Measurements from ENCODE around the gene TEX101. TPM values are rescaled to one million over a fixed set of nuclear protein-coding genes. Genes with fewer than 3 reads are reported as not detected.

TEX101 gene
- total RNA-seq, 1 donor from 2014 or later = not detected

DNA sequence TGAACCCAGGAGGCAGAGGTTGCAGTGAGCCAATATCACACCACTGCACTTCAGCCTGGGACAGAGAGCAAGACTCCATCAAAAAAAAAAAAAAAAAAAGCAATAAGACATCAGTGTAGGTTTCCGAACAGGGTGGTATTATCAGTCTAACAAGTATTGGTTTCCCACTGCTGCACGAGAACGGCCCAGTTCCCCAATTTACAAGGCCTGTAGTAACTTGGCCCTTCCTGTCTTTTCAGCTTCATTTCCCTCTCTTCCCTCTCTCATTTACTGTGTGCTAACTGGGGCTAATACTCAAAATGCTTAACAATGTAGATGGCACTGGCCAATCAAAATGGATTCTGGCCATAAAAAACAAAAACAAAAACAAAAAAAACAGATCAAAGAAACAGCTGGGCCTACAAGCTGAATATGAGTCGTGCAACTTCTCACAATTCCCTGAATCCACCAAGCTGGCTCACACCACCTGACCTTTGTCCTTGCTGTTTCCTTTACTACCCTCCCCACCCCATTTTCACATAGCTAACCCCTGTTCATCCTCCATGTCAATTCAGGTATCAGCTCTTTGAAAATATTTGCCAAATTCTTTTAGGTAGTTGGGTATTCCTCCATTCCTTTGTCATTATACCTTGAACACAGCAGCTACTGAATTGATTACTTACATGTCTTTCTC lies 2.4 kb downstream of the TEX101 start:
- Mint-ChIP-seq H3K9me3 (no peaks in the 10 kb centered on the region), H3K27me3 (peaks cover 6% of the 10 kb centered on the region), H3K4me1 (ENCODE audit: unreplicated experiment) (no peaks in the 10 kb centered on the region), H3K27ac (no peak overlapping the region), H3K36me3 (no peaks in the 10 kb centered on the region), H3K4me3 (no peak overlapping the region)
- DNase-seq (ENCODE audit: extremely low spot score, unreplicated experiment) = no peak
- TF ChIP-seq, protein P1, sequence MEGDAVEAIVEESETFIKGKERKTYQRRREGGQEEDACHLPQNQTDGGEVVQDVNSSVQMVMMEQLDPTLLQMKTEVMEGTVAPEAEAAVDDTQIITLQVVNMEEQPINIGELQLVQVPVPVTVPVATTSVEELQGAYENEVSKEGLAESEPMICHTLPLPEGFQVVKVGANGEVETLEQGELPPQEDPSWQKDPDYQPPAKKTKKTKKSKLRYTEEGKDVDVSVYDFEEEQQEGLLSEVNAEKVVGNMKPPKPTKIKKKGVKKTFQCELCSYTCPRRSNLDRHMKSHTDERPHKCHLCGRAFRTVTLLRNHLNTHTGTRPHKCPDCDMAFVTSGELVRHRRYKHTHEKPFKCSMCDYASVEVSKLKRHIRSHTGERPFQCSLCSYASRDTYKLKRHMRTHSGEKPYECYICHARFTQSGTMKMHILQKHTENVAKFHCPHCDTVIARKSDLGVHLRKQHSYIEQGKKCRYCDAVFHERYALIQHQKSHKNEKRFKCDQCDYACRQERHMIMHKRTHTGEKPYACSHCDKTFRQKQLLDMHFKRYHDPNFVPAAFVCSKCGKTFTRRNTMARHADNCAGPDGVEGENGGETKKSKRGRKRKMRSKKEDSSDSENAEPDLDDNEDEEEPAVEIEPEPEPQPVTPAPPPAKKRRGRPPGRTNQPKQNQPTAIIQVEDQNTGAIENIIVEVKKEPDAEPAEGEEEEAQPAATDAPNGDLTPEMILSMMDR (conservative IDR thresholded peaks at IDR 0.05) = no peak

DNA sequence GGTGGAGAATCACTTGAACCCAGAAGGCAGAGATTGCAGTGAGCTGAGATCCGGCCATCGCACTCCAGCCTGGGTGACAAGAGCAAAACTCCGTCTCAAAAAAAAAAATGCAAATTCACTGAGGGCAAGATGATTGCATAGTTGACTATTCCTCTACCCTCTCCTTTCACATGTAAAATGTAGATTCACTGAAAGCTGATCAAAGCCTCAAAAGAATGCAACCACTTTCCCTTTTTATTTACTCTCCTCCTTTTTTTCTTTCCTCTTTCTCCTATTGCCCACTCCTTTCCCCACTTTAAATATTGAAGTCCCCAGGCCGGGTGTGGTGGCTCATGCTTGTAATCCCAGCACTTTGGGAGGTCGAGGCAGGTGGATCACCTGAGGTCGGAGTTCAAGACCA lies 6.3 kb downstream of the TEX101 start:
- Mint-ChIP-seq H3K27me3 (peaks cover 6% of the 10 kb centered on the region), H3K36me3 (no peaks in the 10 kb centered on the region), H3K4me1 (ENCODE audit: unreplicated experiment) (no peaks in the 10 kb centered on the region), H3K27ac (no peak overlapping the region), H3K9me3 (no peaks in the 10 kb centered on the region), H3K4me3 (no peak overlapping the region)
- DNase-seq (ENCODE audit: extremely low spot score, unreplicated experiment) = no peak
- TF ChIP-seq, protein P1 (conservative IDR thresholded peaks at IDR 0.05) = no peak

DNA sequence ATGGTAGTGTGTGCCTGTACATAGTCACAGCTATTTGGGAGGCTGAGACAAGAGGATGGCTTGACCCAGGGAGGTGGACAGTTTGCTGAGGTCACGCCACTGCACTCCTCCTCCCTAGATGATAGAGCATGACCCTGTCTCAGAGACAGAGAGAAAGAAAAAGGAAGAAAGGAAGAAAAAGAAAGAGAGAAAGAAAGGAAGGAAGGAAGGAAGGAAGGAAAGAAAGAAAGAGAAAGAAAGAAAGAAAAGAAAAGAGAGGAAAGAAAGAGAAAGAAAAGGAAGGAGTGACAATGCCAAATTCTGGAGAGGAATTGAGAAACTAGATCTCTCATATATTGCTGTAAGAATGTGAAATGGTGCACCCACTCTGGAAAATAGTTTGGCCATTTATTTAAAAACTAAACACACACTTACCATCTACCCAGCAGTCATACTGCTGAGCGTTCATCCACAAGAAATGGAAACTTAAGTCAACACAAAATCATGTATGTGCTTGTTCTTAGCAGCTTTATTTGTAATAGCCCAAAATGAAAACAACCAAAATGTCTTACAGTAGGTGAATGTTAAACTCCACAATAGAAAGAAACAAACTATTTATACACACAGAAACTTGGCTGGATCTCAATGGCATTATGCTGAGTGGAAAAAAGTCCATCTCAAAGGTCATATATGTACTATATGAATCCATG lies 7.5 kb downstream of the TEX101 start:
- H3K36me3 Mint-ChIP-seq = no peaks in the 10 kb centered on the region
- H3K4me1 Mint-ChIP-seq (ENCODE audit: unreplicated experiment) = no peaks in the 10 kb centered on the region
- no peak for DNase-seq (ENCODE audit: extremely low spot score, unreplicated experiment)
- peaks cover 6% of the 10 kb centered on the region for H3K27me3 Mint-ChIP-seq
- H3K9me3 Mint-ChIP-seq = no peaks in the 10 kb centered on the region
- no peak overlapping the region for H3K4me3 Mint-ChIP-seq
- no peak overlapping the region for H3K27ac Mint-ChIP-seq
- TF ChIP-seq, protein P1 (conservative IDR thresholded peaks at IDR 0.05) = no peak

DNA sequence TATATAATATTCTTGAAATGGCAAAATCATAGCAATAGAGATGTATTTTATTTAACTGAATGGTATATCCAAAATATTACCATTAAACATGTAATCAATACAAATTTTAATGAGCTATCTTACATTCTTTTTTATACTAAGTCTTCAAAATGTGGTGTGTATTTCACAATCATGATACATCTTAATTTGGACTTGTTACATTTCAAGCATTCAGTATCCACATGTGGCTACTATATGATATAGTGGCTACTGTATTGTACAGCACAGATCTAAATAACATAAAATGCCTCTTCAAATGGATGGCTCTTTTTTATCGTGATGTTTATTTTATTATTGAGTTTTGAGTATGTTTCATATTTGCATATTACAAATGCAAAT lies 8.0 kb downstream of the TEX101 start:
- H3K27me3 Mint-ChIP-seq = peaks cover 6% of the 10 kb centered on the region
- DNase-seq (ENCODE audit: extremely low spot score, unreplicated experiment) = no peak
- TF ChIP-seq, protein P1 (conservative IDR thresholded peaks at IDR 0.05) = no peak
- no peaks in the 10 kb centered on the region for H3K36me3 Mint-ChIP-seq
- H3K4me3 Mint-ChIP-seq = no peak overlapping the region
- H3K4me1 Mint-ChIP-seq (ENCODE audit: unreplicated experiment) = no peaks in the 10 kb centered on the region
- H3K27ac Mint-ChIP-seq = no peak overlapping the region
- H3K9me3 Mint-ChIP-seq = no peaks in the 10 kb centered on the region

DNA sequence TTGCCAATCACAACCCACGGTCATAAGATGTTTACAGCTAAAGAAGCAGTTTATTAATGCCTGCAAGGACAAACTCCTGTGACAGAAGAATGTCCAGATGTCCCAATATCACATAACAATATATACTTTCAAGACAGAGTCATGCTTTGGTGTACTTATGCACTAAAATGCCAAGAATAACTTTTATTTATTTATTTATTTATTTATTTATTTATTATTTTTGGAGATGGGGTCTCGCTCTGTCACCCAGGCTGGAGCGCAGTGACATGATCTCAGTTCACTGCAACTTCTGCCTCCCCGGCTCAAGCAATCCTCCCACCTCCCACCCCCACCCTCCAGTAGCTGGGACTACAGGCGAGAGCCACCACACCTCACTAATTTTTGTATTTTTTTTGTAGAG lies 9.1 kb downstream of the TEX101 start:
- DNase-seq (ENCODE audit: extremely low spot score, unreplicated experiment) = no peak
- no peaks in the 10 kb centered on the region for H3K4me1 Mint-ChIP-seq (ENCODE audit: unreplicated experiment)
- no peaks in the 10 kb centered on the region for H3K36me3 Mint-ChIP-seq
- no peaks in the 10 kb centered on the region for H3K9me3 Mint-ChIP-seq
- peaks cover 6% of the 10 kb centered on the region for H3K27me3 Mint-ChIP-seq
- TF ChIP-seq, protein P1 (conservative IDR thresholded peaks at IDR 0.05) = no peak
- H3K27ac Mint-ChIP-seq = no peak overlapping the region
- no peak overlapping the region for H3K4me3 Mint-ChIP-seq
